ENCODE data around the gene SLC29A2.

SLC29A2 gene

GRCh38 chr11:66365711-66366619 is 5.6 kb downstream of the SLC29A2 start:
- no peaks in the 10 kb centered on the region for H3K9me3 ChIP-seq (ENCODE audit: severe bottlenecking)
- TF ChIP-seq, protein P1, sequence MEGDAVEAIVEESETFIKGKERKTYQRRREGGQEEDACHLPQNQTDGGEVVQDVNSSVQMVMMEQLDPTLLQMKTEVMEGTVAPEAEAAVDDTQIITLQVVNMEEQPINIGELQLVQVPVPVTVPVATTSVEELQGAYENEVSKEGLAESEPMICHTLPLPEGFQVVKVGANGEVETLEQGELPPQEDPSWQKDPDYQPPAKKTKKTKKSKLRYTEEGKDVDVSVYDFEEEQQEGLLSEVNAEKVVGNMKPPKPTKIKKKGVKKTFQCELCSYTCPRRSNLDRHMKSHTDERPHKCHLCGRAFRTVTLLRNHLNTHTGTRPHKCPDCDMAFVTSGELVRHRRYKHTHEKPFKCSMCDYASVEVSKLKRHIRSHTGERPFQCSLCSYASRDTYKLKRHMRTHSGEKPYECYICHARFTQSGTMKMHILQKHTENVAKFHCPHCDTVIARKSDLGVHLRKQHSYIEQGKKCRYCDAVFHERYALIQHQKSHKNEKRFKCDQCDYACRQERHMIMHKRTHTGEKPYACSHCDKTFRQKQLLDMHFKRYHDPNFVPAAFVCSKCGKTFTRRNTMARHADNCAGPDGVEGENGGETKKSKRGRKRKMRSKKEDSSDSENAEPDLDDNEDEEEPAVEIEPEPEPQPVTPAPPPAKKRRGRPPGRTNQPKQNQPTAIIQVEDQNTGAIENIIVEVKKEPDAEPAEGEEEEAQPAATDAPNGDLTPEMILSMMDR (IDR thresholded peaks at IDR 0.05; ENCODE audit: poor library complexity, severe bottlenecking): no peak
- peaks cover 4% of the 10 kb centered on the region for H3K4me1 ChIP-seq (ENCODE audit: insufficient read depth, poor library complexity, severe bottlenecking)
- ATAC-seq (ENCODE audit: low read depth): no peak
- DNase-seq (ENCODE audit: low spot score): no peak
- peaks cover 26% of the 10 kb centered on the region for H3K36me3 ChIP-seq (ENCODE audit: low read depth)
- no peak overlapping the region for H3K4me3 ChIP-seq (ENCODE audit: severe bottlenecking)
- H3K27ac ChIP-seq (ENCODE audit: poor library complexity, severe bottlenecking): no peak overlapping the region
- H3K27me3 ChIP-seq (ENCODE audit: insufficient read depth, poor library complexity, severe bottlenecking): no peaks in the 10 kb centered on the region

GRCh38 chr11:66365166-66365565 is 6.4 kb downstream of the SLC29A2 start:
- Histone ChIP-seq H3K4me3 (ENCODE audit: severe bottlenecking) (no peak overlapping the region), H3K36me3 (ENCODE audit: low read depth) (peaks cover 26% of the 10 kb centered on the region), H3K9me3 (ENCODE audit: severe bottlenecking) (no peaks in the 10 kb centered on the region), H3K27ac (ENCODE audit: poor library complexity, severe bottlenecking) (no peak overlapping the region), H3K4me1 (ENCODE audit: insufficient read depth, poor library complexity, severe bottlenecking) (peaks cover 1% of the 10 kb centered on the region), H3K27me3 (ENCODE audit: insufficient read depth, poor library complexity, severe bottlenecking) (no peaks in the 10 kb centered on the region)
- DNase-seq (ENCODE audit: low spot score) (no peak), ATAC-seq (ENCODE audit: low read depth) (no peak)
- TF ChIP-seq, protein P1 (IDR thresholded peaks at IDR 0.05; ENCODE audit: poor library complexity, severe bottlenecking): no peak

- no peak overlapping the region for H3K27ac ChIP-seq (ENCODE audit: poor library complexity, severe bottlenecking)
- H3K27me3 ChIP-seq (ENCODE audit: insufficient read depth, poor library complexity, severe bottlenecking): no peaks in the 10 kb centered on the region
- peaks cover 26% of the 10 kb centered on the region for H3K36me3 ChIP-seq (ENCODE audit: low read depth)
- H3K4me1 ChIP-seq (ENCODE audit: insufficient read depth, poor library complexity, severe bottlenecking): no peaks in the 10 kb centered on the region
- no peak for ATAC-seq (ENCODE audit: low read depth)
- TF ChIP-seq, protein P1 (IDR thresholded peaks at IDR 0.05; ENCODE audit: poor library complexity, severe bottlenecking): peak; percentile 68
- H3K9me3 ChIP-seq (ENCODE audit: severe bottlenecking): no peaks in the 10 kb centered on the region
- DNase-seq (ENCODE audit: low spot score): no peak
- H3K4me3 ChIP-seq (ENCODE audit: severe bottlenecking): no peak overlapping the region
These were observed 7.6 kb downstream of the SLC29A2 start for GRCh38 chr11:66363805-66364535.

DNA sequence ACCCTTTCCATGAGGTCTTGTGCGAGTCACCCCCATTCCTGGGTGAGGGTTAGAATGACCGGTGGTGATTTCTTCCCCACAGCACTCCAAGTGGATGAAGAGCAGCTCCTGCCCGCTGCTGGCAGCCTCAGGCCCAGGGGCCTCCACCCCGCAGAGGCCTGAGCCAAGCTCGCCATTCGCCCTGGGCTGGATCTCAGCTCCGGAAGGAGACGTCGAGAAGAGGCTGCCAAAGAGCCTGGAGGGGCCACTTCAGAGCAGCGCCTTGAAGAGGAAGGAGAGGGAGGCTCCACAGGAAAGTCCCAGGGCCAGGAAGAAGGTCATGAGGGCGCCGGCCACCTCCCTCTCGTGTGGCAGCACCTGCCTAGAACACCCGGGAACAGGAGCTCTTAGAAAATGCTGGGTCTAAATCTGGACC is 8.4 kb downstream of the SLC29A2 start:
- TF ChIP-seq, protein P1 (IDR thresholded peaks at IDR 0.05; ENCODE audit: poor library complexity, severe bottlenecking): no peak
- DNase-seq (ENCODE audit: low spot score) (no peak), ATAC-seq (ENCODE audit: low read depth) (no peak)
- no peaks in the 10 kb centered on the region for H3K9me3 ChIP-seq (ENCODE audit: severe bottlenecking)
- no peaks in the 10 kb centered on the region for H3K4me1 ChIP-seq (ENCODE audit: insufficient read depth, poor library complexity, severe bottlenecking)
- no peak overlapping the region for H3K4me3 ChIP-seq (ENCODE audit: severe bottlenecking)
- no peaks in the 10 kb centered on the region for H3K27me3 ChIP-seq (ENCODE audit: insufficient read depth, poor library complexity, severe bottlenecking)
- H3K27ac ChIP-seq (ENCODE audit: poor library complexity, severe bottlenecking): no peak overlapping the region
- peaks cover 18% of the 10 kb centered on the region; the same call in 1 of the 2 replicates for H3K36me3 ChIP-seq (ENCODE audit: low read depth)

Data from RWPE2 (cell line).